A549 (cell line): ENCODE results near the gene KCNJ6.

Experiments used
- CBX8 ChIP-seq: fragments of 200-600 bp; sonication (generic); IDR thresholded peaks from 2 replicates; pipeline ENCODE4 v1.6.1; 2016
- CTCF ChIP-seq: fragments of >200 bp; sonication (Bioruptor Twin); formaldehyde crosslinking; IDR thresholded peaks from 3 replicates; pipeline ENCODE4 v1.5.1; 2016
- ELK1 ChIP-seq: fragments of 150-350 bp; IDR thresholded peaks from 2 replicates; pipeline ENCODE4 v1.6.1; 2014; ENCODE audit warnings: low read depth, mild to moderate bottlenecking, low read length
- HDAC2 ChIP-seq: fragments of 200-600 bp; sonication (generic); IDR thresholded peaks from 2 replicates; pipeline ENCODE4 v1.6.1; 2016
- HOXA7 ChIP-seq: fragments of 250-450 bp; sonication (Bioruptor Pico); IDR thresholded peaks from 2 replicates; pipeline ENCODE4 v1.5.0; 2020; ENCODE audit warnings: mild to moderate bottlenecking, moderate library complexity
- MYC ChIP-seq: IDR thresholded peaks from 2 replicates; pipeline ENCODE4 v1.6.1; 2012; ENCODE audit warnings: mild to moderate bottlenecking, inconsistent platforms, low read length, improper control_type of control experiment, borderline replicate concordance
- PHF8 ChIP-seq: fragments of 200-600 bp; sonication (generic); IDR thresholded peaks from 2 replicates; pipeline ENCODE4 v1.6.1; 2016; ENCODE audit warnings: low read depth, mild to moderate bottlenecking, antibody characterized with exemption, moderate library complexity, borderline replicate concordance
- POLR2A ChIP-seq: IDR thresholded peaks from 2 replicates; pipeline ENCODE4 v1.6.1; 2012; ENCODE audit warnings: mild to moderate bottlenecking, low read length
- RARB ChIP-seq: fragments of 250-450 bp; sonication (Bioruptor Pico); IDR thresholded peaks from 2 replicates; pipeline ENCODE4 v1.8.0; 2021; ENCODE audit warnings: mild to moderate bottlenecking, moderate library complexity
- REST ChIP-seq: fragments of 200-600 bp; sonication (generic); IDR thresholded peaks from 2 replicates; pipeline ENCODE4 v1.6.1; 2016; ENCODE audit warnings: antibody characterized with exemption, mild to moderate bottlenecking, moderate library complexity
- RFX5 ChIP-seq: fragments of 450-650 bp; IDR thresholded peaks from 2 replicates; pipeline ENCODE4 v1.7.1; 2014; ENCODE audit warnings: antibody characterized with exemption, mild to moderate bottlenecking, moderate library complexity

- TF ChIP-seq CTCF (no peak), POLR2A (no peak), HDAC2 (no peak), MYC (no peak), RFX5 (no peak), PHF8 (no peak), ELK1 (no peak), CBX8 (no peak), RARB (CRISPR knock-in tag) (no peak), HOXA7 (CRISPR knock-in tag) (no peak), REST (no peak)
Observed at GRCh38 chr21:37668462-37669239, 247.6 kb downstream of the KCNJ6 start.
